Measurements from ENCODE around the gene KRTAP10-1. TPM values are rescaled to one million over a fixed set of nuclear protein-coding genes. Genes with fewer than 3 reads are reported as not detected.
"Not testable (repeated sequence)": the region's sequence is repeated elsewhere in the genome, so short reads cannot be mapped to it uniquely, and the experiment has no call there.

The KRTAP10-1 gene
- total RNA-seq, 1 donor from 2014 or later: not detected

GRCh38 chr21:44571296-44571695 lies 31.3 kb upstream of the KRTAP10-1 start:
- DNase-seq: no peak

DNA sequence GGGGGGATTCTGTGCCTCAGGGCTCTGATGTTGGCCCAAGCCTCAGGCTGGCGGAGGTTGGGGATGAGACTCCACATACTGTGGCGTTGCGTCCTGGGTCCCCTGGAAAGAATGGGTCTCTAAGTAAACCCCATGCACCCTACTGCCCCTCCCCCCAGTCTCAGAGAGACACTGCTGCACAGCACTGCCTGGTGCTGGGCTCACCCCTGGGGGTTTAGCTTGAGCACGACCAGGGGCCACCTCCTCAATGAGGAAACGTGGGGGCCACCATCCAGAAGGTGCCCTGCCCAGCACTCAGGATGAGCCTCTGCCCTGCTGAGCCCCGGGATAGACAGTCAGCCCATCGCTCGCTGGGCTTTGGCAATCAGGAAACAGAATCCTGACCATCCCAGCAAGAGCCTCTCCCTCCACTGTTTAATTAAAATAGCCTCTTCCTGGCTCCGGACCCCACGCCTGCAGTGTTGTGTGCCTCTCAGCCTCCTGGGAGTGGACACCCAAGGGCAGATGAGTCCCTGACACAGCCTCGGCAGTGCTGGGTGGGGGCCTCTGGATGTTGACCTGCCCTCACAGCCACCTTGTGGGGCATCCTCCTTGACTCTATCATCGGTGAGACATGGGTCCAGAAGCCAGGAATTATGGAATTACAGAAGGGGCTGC lies 30.0 kb upstream of the KRTAP10-1 start:
- no peak for DNase-seq

DNA sequence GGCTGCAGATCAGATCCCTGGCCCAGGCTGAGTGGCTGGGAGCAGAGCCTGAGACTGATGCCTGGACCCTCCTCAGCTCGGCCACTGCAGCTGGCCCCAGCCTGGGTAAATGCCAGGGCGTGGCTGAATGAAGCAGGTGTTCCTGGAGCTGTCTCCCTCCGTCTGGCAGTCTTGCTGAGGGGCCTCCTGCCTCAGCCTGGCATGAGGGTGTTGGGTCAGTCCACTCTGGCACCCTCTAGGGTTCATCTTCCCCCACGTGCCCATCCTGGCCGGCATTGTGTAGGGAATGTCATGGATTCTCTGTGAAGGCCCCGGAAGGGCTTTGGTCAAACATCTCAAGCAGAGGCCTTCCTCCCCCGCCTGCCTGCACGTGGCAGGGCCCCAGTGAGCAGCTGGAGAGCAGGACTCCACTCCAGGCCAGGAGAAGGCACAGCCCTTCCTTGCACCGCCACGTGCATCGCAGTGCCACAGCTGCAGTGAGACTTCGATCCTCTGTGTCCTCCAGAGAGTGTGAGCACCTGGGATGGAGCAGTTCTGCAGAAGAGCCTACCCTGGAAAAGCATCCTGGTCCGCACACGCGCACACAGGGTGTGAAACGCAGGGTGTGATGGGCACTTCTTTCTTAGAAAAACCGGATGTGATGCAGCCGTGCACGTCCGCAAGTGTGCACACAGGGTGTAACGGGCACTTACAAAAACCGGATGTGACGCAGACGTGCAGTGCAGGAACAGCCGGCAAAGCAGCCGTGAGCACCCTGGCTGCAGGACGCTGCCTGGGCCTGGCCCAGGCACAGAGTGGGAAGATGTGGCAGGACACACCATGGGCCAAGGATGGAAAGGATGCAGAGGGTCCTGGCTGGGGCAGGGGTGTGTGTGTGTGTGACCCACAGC lies 28.9 kb upstream of the KRTAP10-1 start:
- DNase-seq: no peak

GRCh38 chr21:44568261-44568660 lies 28.3 kb upstream of the KRTAP10-1 start:
- no peak for DNase-seq

DNA sequence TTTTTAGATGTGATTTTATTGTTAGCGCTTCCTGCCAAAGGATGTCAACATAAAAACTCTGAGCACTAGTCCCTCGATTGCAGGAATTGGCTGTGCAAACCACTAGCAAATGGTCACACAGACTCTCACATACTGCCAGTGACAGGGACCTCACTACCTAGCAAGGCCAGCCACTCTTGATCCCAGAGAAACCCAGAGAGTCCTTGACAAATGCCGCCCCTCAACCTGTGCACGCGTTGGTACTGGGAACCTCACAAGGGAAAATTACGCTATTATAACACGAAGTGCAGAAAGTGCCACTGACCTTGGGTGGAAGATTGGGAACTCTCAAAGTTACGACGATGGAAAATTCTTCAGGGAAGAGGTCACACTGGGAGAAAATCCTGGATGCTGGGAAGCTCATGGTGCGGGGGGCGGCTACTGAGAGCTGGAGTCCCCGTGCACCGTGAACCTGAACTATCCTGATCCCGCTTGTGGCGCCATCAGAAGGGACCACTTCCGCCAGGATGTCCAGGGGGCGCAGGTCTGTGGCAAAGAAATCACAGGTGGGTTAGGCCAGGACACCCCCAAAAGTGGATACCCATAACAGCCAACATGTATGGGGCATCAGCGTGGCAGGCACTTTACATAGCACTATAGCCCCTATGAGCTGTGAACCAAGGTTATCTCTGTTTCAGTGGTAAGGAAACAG lies 27.6 kb upstream of the KRTAP10-1 start:
- no peak for DNase-seq

- DNase-seq: no peak
These were observed 26.4 kb upstream of the KRTAP10-1 start for GRCh38 chr21:44566403-44566802.

DNA sequence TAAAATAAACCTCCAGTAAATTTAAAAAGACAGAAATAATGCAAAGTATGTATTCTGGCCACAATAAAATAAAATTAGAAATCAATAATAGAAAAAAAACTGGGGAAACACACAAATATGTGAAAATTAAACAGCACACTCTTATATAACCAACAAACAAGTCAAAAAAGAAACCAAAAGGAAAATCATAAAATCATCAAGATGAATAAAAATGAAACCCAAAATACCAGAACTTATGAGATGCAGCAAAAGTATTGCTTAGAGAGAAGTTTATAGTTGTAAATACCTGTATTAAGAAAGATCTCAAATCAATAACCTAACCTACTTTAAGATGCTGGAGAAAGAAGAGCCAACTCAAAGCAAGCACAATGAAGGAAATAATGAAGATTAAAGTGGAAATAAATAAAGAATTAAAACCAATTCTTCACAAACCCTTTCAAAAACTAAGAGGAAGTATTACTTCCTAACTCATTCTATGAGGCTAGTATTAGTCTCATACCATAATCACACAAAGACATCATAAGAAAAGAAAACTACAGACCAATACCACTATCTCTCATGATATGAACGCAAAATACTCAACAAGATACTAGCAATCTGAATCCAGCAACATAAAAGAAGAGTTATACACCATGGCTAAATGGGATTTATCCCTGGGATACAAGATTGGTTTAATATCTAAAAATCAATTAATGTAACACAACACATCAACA lies 25.0 kb upstream of the KRTAP10-1 start:
- no peak for DNase-seq

GRCh38 chr21:44564099-44564498 lies 24.1 kb upstream of the KRTAP10-1 start:
- DNase-seq: no peak

GRCh38 chr21:44558695-44559094 lies 18.7 kb upstream of the KRTAP10-1 start, which contains the start of gene KRTAP10-3:
Gene KRTAP10-3, minus strand, starts transcription at chr21:44558795. Its CDS starts 80 bp downstream, at chr21:44558715.
- DNase-seq: no peak

GRCh38 chr21:44558329-44558675 lies 18.3 kb upstream of the KRTAP10-1 start:
- DNase-seq: not testable (repeated sequence)

GRCh38 chr21:44557491-44558328 lies 17.7 kb upstream of the KRTAP10-1 start:
- no peak for DNase-seq

GRCh38 chr21:44556879-44557278 lies 16.9 kb upstream of the KRTAP10-1 start:
- no peak for DNase-seq

GRCh38 chr21:44555200-44555875 lies 15.3 kb upstream of the KRTAP10-1 start:
- DNase-seq: no peak

- DNase-seq: no peak
These were observed 12.7 kb upstream of the KRTAP10-1 start for GRCh38 chr21:44552681-44553080.

DNA sequence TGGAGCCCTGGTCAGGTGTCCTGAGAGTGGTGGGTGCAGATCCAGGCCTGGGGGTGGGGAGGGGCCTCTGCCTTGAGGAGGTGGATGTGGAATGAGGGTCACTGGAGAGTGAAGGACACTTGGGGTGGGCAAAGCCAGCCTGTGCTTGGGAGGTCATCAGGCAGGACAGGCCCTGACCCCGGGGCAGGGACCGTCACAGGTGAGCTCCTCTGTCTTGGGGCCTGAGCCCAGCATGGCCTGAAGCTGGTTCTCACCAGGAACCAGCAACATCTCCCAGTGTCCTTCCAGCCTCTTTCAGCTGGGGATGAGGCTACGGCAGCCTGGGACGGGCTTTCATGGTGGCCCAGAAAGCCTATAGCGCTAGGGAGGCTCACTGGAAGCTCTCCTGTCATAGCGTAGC lies 12.1 kb upstream of the KRTAP10-1 start:
- no peak for DNase-seq

- no peak for DNase-seq
These were observed 11.5 kb upstream of the KRTAP10-1 start, which contains the start of gene KRTAP10-2 for GRCh38 chr21:44551340-44551961. Gene KRTAP10-2, minus strand, starts transcription at chr21:44551505. Its CDS starts 47 bp downstream, at chr21:44551458.

DNA sequence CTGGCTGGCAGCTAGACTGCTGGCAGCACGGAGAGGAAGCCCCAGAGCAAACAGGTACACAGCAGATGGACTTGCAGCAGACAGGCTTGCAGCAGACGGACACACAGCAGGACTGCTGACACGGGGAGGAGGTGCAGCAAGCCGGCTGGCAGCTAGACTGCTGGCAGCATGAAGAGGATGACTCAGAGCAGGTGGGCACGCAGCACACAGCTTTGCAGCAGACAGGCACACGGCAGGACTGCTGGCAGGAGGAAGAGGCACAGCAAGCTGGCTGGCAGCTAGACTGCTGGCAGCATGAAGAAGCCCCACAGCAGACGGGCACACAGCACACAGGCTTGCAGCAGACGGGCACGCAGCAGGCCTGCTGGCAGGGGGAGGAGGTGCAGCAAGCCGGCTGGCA lies 10.8 kb upstream of the KRTAP10-1 start:
- DNase-seq: no peak

DNA sequence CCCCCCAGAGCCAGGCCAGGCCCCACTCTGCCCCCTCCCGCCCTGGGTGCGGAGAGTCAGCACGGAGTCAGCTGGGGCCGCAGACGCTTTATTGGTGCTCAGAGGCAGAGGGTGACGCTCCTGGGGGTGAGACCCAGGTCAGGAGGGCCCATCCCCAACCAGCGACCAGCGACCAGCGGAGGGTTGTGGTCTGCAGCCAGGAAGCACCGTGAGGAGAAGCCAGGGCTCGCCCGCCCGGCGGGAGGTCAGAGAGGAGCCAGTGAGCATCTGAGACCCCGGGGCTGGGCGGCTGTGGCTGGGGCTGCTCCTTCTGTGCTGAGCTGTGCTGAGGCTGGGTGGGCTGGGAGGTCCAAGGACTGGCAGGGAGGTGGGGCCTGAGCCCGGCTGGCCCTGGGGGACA lies 10.3 kb upstream of the KRTAP10-1 start:
- not testable (repeated sequence) for DNase-seq

GRCh38 chr21:44549525-44550211 lies 9.7 kb upstream of the KRTAP10-1 start:
- no peak for DNase-seq

DNA sequence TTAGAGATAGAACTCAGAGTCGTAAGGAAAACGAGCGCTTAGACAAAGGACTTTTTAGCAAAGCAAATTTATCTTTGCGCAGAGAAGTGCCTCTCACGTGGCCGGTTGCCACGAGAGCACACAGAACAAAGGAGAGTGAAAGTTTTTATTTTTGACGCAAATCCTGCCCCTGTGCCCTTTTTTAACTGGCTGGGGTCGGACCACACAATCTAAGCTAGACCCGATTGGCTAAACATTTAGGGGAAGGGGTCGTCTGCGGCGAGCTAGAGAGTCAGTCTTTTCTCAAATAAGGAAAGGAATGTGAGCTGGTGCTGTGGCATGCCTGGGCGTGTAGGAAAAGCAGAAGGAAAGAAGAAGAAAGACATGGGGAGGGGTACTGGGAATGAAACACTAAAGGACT lies 8.9 kb upstream of the KRTAP10-1 start:
- no peak for DNase-seq
